Globus pallidus (tissue), 1 donor: ENCODE measurements around the gene NT5M.
"Not testable (repeated sequence)": the region's sequence is repeated elsewhere in the genome, so short reads cannot be mapped to it uniquely, and the experiment has no call there.

Experiments
- DNase-seq: peaks from one replicate; pipeline ENCODE4 v3.0.0-alpha.2; 2015; ENCODE audit warnings: low spot score

The NT5M gene

GRCh38 chr17:17303010-17303846 lies at the start of gene NT5M:
Gene NT5M (plus strand): TSS chr17:17303373. CDS start chr17:17303551, 178 bp downstream.
- peak; percentile 73 for DNase-seq

DNA sequence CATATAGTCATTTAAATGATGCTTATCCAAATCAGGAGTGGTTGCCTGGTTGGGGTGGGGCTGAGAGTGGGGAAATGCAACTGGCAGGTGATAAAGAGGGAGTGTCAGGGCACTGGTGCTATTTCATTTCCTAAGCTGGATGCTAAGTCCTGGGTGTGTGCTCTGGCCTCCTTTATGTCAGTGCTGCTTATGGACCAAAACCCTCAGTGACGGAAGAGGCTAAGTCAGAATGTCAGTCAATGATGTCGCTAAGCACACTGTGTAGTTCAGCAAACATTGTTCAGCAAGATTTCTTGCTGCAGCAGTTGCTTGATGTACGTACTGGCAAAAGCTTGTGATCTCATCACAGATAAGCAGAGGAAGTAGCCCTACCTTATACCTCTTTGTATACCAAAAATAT lies 49.8 kb upstream of the NT5M start:
- no peak for DNase-seq

GRCh38 chr17:17254036-17254435 lies 49.1 kb upstream of the NT5M start:
- DNase-seq, result no peak

DNA sequence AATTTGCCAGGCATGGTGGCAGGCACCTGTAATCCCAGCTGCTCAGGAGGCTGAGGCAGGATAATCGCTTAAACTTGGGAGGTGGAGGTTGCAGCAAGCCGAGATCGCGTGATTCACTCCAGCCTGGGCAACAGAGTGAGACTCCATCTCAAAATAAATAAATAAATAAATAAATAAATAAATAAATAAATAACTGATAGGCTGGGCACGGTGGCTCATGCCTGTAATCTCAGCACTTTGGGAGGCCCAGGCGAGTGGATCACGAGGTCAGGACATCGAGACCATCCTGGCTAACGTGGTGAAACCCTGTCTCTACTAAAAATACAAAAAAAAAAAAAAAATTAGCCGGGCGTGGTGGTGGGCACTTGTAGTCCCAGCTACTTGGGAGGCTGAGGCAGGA lies 47.5 kb upstream of the NT5M start:
- not testable (repeated sequence) for DNase-seq

DNA sequence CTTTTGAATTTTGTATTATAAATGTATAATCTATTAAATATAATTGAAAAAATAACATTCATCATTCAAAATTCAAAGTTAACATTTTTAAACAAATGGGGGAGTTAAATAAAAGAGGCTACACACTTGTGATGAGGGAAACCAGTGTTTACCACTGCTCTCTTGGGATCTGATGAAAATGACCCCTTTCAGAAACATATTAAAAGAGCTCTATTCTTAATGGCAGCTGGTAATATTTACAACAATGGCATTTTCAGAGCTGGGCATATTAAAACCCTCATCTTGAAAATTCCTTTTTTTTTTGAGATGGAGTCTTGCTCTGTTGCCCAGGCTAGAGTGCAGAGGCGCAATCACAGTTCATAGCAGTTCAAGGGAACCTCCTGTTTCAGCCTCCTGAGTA lies 46.9 kb upstream of the NT5M start:
- peak; percentile 48 for DNase-seq

- no peak for DNase-seq
Observed at GRCh38 chr17:17258011-17258410, 45.2 kb upstream of the NT5M start.

DNA sequence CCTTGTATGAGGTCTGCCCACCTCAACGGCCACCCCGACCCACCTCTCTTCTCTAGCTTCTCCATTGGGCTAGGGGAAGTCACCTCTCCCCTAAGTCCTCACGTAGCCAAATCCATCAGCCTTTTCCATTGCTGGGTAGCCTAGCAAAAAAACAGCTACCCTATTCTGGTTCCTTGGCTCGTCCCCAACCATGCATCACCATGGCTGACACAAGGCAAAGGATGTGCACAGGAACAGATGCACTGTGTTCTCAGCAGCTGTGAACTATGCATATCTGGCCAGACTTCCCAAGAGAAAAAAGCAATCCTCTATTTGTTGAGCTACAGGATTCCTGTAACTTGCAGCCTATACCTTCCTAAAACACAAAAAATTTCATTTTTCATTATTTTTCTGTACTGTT lies 44.2 kb upstream of the NT5M start:
- DNase-seq, result peak; percentile 78

DNA sequence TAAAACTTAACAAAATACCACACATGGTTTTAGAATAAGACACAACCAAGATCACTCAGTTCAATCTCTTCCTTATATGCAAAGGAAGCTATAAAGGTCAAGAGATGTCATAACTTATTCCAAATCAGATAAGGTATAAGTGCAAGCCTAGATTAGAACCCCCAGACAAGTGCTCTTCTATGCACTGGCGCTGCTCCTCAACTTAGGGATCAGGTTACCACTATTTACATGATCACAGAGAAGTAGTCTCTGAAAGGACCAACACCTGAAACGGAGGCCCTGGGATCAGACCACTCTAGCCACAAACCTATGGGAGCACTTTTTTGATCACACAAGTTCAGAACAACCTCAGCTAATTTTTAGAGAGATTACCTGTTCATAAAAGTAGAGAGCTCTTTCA lies 38.7 kb upstream of the NT5M start:
- no peak for DNase-seq

- no peak for DNase-seq
Observed at GRCh38 chr17:17269926-17270773, 33.0 kb upstream of the NT5M start.

- DNase-seq, result no peak
Observed at GRCh38 chr17:17275971-17276370, 27.2 kb upstream of the NT5M start.

- not testable (repeated sequence) for DNase-seq
Observed at GRCh38 chr17:17277431-17277830, 25.7 kb upstream of the NT5M start.

DNA sequence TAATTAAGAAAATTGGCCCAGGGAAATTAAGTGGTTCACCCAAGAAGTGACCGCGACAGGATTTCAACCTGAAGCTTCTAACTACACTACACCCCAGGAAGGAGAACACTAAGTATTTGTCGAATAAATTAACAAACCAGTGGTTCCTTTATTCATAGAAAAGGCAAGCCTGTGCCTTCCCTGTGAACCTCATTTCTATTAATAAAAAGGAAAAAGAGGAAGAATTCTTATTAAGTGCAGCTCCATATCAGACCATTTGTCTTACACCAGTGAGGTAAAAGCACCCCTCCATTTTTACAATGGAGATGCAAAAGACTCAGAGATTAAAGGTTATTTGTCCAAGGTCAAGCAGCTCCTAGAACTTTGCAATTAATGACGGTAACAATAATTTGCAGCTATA lies 23.9 kb upstream of the NT5M start:
- DNase-seq, result no peak

DNA sequence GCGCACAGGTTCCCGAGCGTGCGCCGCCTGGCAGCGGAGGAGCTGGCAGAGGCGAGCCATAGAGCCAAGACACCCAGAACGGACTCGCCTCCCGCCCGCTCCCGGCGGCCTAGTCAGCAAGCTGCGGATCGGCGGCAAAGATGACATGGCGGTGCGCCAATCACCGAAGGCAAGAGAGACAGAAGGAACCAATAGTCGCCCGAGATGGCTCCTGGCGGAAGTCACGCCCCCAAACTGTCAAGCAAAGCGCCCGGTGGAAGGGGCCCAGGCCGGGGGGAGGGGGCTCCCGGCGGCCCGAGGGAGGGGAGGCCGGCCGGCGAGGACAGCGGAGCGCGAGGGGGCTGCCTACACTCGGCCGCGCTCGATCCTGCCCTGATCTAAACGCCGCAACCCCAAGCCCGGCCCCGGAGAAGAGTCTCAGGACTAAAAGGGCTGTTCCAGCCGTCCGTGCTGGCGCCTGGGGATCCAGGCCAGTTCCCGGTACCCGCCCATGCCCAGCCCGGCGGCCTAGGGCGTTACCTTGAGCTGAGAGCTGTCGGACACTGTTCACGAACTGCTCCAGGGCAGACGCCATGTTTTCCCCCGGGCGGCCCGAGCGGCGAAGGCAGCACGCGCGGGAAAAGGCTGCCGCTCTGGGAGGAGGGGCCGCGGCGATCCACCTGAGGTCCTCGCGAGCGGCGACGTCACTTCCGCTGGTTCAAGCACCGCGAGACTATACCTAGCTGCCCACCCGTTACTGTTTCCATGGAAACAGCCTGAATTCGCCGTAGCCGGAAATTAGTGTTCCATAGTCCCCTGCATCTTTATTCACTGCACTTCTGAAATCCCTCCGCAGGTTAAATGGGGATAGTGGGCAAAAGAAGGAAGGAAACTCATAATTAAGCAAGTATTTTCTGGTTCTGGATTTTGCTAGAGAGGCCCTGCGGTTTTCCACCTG lies 22.3 kb upstream of the NT5M start, which contains the start of gene COPS3:
COPS3 (minus strand) TSS at position 634 of the 937 bp plus-strand sequence; CDS start at position 574, 60 bp downstream.
- DNase-seq, result peak; percentile 99

DNA sequence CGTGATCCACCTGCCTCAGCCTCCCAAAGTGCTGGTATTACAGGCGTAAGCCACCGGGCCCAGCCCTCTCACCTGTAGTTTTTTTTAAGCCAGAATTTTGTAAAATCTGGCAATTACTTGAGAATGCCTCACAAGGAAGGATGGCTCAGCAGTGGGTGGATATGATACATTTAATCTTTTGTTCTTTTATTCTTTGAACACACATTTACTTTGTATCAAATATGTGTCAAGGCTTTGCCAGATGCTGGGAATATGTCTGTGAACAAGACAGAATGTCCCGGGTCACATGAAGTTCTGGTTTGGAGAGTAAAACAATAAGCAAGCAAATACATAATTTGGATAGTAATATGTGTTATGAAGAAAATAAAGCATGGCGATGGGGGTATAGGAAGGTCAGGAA lies 17.2 kb upstream of the NT5M start:
- no peak for DNase-seq

GRCh38 chr17:17289086-17289485 lies 14.1 kb upstream of the NT5M start:
- DNase-seq, result no peak

DNA sequence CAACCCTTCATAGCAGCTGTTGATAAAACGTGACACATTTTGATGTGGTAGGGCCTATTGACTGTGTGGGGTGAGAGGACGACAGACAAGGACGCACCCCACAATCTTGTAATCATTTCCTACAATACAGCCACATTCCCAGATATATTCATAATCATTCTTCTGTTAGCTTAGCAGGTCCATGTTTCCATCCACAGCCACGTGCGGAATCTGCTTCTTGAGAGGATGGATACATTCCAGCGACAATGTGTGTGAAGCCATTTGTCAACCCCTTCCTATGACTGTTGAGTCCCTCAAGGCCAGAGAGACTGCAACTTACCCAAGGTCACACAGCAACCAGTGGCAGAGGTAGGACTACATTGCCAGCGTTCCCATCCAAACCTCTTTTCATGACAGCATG lies 13.5 kb upstream of the NT5M start:
- DNase-seq, result no peak

DNA sequence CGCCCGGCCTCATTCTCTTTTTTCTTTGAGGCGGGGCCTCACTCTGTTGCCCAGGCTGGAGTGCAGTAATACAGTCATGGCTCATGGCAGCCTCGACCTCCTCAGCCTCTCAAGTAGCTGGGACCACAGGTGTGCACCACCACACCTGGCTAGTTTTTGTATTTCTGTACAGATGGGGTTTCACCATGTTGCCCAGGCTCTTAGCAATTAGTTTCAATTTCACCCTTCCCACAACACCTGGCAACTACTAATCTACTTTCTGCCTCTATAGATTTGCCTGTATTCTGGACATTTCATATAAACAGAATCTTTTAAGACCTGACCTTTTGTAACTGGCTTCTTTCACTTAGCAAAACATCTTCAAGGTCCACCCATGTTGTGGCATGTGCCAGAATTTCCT lies 8.0 kb upstream of the NT5M start:
- DNase-seq, result no peak

GRCh38 chr17:17297217-17297616 lies 6.0 kb upstream of the NT5M start:
- no peak for DNase-seq

DNA sequence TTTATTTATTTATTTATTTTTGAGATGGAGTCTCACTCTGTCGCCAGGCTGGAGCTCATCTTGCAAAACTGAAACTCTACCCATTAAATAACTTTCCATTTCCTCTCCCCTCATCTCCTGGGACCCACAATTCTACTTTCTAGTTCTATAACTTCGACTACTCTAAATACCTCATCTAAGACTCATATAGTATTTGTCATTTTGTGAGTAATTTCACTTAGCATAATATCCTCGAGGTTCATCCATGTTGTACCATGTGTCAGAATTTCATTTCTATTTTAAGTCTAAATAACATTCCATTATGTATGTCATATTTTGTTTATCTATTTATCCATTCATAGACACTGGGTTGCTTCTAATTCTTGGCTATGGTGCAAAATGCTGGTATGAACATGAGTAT lies 5.1 kb upstream of the NT5M start:
- no peak for DNase-seq

DNA sequence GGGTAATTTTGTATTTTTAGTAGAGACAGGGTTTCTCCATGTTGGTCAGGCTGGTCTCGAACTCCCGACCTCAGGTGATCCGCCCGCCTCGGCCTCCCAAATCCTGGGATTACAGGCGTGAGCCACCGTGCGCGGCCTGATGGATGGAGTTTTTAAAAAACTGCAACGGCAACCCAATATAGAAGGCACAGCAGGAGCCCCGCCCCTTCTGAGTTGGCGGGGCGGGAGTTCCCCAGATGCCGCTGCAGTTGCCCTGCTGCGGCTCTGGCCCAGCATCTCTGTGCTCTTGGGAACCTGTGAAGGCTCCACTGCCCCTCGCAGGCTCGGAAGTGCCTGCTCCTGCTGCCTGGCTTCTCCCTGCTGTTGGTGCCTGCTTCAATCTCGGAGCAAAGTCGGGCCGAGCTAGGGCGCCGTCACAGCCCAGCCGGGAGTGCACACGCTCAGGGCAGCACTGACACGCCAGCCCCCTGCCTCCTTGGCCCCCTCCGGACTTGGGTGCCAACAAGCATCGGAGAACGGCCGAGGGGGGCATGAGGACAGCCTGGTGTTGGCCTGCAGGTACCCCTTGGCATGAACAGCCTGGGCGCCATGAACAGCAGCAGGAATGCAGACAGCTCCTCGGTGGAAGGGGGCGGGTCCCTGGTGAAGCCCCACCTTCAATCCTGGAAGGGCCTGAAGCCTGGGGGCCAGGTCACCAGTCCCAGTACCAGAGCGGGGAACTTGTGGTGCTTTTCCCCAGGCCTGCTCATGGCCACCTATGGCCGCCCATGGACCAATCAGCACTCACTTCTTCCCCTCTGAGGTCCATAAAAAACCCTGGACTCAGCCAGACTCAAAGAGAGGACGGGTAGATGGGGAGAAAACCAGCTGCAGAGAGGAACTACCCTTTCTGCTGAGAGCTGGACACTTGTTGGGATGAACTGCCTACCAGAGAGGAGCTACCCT lies 2.3 kb upstream of the NT5M start:
- no peak for DNase-seq

DNA sequence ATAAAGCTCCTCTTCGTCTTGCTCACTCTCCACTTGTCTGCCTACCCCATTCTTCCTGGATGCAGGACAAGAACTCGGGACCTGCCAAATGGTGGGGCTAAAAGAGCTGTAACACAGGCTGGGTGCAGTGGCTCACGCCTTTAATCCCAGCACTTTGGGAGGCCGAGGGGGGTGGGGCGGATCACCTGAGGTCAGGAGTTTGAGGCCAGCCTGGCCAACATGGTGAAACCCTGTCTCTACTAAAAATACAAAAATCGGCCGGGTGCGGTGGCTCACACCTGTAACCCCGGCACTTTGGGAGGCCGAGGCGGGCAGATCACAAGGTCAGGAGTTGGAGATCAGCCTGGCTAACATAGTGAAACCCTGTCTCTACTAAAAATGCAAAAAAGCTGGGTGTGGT lies 1.5 kb upstream of the NT5M start:
- DNase-seq, result not testable (repeated sequence)
